HG03135 (cell line): Measurements from ENCODE around the gene AGPAT3.

ENCODE experiments used
- ATAC-seq: cut with Tn5 transposase; IDR thresholded peaks from one replicate; pipeline ENCODE4 v1.9.1; 2021; ENCODE audit warnings: mild to moderate bottlenecking, moderate library complexity; ENCODE audit not compliant: unreplicated experiment

AGPAT3 gene

GRCh38 chr21:43951911-43952703 is 87.1 kb downstream of the AGPAT3 start:
- ATAC-seq = no peak

DNA sequence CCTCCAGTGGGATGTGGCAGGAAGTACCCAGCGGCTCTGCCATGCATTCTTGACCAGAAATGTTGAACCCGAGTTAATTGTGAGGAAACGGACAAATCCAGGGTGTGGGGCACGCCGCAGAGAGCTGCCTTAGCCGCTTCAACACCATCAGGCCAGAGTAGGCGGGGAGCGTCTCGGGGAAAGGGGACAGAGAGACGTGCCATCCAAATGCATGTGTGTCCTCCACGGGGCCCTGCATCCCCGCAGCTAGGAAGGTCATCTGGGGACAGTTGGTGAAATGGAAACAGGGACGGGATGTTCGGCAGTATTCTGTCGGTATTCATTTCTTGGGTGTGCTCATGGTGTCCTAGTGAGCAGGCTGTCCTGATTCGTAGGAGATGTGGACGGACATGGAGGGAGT is 88.0 kb downstream of the AGPAT3 start:
- no peak for ATAC-seq

GRCh38 chr21:43954042-43954441 is 89.0 kb downstream of the AGPAT3 start:
- ATAC-seq = no peak

DNA sequence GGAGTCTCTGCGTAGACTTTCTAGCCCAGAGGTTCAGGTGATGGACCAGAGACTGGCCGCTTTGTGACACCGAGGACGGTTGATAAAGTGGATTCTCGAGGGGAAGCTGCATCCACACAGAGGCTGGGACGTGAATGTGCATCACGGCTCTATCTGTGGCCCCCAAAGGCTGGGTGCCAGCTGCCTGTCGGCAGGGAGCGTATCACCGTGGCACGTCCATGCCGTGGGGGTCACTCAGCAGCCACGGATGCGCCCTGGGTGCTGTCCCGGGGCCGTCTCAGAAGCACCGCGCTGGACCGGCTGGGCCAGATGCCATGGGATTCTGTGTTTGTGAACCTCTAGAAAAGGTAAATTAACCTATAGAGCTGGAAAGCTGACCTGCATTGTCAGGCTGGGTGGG is 89.9 kb downstream of the AGPAT3 start:
- ATAC-seq = no peak

DNA sequence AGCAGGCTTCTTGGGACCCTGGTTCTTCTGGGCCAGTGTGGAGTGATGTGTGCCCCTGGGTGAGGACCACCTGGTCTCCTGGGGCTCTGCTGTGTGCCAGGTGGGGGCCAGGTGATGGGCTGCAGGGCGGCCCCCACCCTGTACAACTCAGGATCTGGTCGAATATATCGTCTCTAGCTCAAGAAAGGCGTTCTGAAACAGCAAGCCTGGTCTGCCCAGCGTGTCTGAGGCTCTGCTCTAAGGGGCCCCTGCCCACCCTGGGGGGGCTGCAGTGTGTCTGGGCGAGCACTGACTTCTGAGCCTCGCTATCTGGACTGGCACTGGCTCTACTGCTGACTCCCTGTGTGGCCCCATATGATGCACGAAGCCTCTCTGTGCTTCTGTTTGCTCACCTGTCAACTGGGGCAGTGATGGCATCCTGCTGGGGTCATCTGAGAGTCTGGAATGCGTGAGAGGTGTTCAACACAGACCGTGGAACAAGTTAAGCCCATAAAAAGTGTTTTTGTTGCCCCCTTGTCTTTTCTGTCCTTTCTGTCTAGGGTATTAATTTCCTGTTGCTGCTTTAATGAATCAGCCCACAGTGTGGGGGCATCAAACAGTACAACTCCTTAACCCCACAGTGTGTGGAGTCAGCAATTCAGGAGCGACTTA is 91.1 kb downstream of the AGPAT3 start:
- no peak for ATAC-seq

DNA sequence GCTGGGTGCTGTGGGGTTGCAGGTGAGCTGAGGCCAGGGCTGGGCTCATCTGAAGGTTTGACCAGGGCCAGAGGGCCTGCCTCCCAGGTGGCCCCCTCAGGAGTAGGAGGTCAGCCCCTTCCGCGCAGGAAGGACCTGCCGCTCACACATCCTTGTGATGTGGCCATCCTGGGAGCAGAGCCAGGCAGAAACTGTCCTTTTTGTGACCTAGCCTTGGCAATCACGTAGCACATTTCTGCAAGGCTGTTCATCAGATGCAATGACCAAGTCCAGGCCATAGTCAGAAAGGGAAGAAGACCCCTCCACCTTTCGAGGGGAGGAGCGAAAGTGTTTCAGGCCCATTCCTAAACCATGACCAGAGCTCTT is 91.6 kb downstream of the AGPAT3 start:
- no peak for ATAC-seq

GRCh38 chr21:43957128-43957571 is 92.1 kb downstream of the AGPAT3 start:
- no peak for ATAC-seq

DNA sequence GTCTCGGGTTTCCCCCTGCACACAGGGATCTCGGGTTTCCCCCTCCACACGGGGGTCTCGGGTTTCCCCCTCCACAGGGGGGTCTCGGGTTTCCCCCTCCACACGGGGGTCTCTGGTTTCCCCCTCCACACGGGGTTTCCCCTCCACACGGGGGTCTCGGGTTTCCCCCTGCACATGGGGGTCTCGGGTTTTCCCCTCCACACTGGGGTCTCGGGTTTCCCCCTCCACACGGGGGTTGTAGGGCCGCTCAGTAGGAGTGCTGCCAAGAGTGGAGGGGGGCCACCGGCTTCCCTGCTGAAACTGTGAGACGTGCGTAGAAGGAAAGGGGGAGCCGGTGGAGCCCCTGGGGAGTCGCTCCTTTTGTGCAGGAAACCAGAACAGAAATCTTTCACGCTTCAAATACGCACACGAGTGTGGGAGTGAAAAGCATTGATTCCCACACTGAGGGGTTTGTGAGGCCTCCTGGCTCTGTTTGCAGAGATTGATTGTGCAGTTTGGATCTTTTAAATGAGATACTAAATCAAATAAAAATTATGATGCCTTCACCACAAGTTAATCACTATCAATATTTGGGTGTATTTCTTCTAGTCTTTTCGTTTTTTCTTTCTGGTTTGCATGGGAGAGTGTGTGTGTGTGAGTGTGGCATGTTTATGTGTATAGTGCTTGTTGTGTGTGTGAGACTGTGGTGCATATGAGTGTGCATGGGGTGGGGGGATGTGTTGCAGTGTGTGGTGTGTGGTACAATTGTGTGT is 92.8 kb downstream of the AGPAT3 start:
- ATAC-seq = no peak

DNA sequence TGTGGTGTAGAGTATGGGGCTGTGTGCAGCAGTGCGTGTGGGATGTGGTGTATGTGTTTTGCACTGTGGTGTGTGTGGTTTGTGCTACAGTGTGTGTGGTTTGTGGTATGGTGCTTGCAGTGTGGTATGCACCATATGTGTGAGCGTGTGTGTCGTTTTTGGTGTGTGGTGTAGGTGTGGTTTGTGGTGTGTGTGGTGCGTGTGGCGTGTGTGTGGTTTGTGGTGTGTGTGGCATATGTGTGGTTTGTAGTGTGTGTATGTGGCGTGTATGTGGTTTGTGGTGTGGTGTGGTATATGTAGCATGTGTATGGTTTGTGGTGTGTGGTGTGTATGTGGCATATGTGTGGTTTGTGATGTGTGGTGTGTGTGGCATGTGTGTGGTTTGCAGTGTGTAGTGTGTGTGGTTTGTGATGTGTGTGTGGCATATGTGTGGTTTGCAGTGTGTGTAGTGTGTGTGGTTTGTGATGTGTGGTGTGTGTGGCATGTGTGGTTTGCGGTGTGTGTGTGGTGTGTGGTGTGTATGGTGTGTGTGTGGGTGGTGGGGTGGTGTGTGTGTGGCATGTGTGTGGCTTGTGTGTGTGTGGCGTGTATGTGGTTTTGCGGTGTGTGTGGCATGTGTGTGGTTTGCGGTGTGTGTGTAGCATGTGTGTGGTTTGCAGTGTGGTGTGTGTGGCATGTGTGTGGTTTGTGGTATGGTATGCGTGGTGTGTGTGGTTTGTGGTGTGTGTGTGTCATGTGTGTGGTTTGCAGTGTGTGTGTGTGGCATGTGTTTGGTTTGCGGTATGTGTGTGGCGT is 93.5 kb downstream of the AGPAT3 start:
- ATAC-seq = no peak

DNA sequence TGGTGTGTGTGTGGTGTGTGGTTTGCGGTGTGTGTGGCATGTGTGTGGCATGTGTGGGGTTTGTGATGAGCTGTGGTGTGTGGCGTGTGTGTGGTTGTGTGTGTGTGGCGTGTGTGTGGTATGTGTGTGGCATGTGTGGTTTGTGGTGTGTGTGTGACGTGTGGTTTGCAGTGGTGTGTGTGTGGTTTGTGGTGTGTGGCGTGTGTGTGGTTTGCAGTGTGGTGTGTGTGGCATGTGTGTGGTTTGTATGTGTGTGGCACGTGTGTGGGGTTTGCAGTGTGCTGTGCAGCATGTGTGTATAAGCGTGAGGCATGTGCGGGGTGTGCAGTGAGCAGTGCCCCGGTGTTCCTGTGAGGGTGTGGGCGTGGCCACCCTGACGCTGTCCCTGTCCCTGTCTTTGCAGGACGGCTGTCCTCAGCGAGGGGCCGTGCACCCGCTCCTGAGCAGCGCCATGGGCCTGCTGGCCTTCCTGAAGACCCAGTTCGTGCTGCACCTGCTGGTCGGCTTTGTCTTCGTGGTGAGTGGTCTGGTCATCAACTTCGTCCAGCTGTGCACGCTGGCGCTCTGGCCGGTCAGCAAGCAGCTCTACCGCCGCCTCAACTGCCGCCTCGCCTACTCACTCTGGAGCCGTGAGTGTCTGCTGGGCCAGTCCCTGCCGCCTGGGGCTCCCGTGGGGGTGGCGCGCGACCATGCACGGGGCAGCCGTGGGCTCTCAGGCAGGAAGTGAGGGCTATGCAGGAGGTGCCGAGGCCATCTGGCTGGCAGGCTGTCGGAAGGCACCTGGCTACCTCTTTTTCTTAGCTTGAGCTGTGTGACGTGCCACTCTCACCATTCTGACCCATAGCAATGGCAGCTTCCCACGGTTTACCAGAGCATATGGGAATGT is 94.5 kb downstream of the AGPAT3 start:
- no peak for ATAC-seq

- no peak for ATAC-seq
Measured at GRCh38 chr21:43961382-43961909, 96.4 kb downstream of the AGPAT3 start.

DNA sequence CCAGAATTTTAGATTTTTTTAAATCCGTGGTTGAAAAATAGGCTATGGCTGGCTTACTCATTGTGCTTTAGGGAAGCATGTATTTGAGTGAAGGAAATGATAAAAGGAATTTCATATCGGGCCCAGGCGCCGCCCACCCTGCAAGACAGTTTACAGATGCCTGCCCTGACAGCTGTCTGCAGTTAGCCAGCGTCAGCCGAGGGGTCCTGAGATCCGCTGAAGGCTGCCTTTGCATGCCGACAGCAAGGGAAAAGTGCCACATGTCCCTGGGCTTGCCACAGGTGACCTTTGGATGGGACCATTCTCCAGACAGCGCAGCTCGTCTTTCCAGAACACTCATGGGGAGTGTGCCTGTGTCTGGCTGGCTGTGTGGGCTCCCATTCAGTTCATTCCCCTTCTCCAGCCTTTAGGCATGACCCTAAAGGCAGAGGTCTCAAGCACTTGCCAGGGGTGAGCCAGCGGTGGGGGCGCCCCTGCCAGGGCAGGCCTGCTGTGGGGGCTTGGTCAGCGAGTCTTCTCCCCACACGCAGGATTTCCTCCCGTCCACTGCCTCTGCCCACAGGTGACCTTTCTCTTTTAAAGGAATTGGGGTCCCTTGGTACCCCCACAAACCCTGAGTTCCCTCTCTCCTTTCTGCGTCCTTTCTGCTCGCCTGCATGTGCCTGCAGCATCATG is 101.0 kb downstream of the AGPAT3 start:
- ATAC-seq = no peak

DNA sequence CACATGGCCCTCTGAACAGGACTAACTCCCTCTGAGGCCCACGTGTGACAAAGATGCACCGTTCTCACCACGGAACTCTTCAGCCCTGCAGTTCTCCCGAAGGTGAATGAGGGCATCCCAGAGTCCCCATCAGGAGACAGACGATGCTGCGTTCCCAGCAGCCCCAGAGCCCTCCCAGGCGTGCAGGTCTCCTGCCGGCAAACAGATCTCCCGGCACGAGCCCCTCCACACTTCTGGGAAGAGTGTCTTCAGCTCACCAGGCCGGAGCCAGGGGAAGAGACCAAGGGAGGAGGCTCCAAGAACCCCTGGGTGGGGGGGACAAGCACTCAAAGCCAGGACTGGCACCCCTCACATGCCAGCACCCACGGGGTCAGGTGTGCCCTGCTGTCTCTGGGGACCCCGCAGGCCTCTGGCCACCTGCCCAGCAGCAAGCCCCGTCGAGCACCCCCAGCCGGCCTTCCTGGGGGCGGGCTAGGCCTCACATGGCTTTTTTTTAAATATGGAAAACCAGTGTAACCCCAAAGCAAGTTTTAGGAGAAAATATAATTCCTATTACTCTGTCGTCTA is 102.0 kb downstream of the AGPAT3 start:
- ATAC-seq = no peak

DNA sequence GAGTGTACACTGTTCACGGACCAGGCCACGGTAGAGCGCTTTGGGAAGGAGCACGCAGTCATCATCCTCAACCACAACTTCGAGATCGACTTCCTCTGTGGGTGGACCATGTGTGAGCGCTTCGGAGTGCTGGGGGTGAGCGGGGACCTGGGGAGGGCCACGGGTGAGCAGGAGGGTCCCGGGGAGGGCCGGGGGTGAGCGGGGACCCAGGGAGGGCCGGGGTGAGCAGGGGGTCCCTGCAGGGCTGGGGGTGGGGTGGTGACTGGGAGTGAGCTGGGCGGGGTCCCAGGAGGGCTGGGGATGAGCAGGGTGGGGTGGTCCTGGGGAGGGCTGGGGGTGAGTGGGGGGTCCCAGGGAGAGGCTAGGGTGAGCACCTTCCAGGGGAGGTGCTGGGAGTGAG is 103.0 kb downstream of the AGPAT3 start:
- no peak for ATAC-seq

DNA sequence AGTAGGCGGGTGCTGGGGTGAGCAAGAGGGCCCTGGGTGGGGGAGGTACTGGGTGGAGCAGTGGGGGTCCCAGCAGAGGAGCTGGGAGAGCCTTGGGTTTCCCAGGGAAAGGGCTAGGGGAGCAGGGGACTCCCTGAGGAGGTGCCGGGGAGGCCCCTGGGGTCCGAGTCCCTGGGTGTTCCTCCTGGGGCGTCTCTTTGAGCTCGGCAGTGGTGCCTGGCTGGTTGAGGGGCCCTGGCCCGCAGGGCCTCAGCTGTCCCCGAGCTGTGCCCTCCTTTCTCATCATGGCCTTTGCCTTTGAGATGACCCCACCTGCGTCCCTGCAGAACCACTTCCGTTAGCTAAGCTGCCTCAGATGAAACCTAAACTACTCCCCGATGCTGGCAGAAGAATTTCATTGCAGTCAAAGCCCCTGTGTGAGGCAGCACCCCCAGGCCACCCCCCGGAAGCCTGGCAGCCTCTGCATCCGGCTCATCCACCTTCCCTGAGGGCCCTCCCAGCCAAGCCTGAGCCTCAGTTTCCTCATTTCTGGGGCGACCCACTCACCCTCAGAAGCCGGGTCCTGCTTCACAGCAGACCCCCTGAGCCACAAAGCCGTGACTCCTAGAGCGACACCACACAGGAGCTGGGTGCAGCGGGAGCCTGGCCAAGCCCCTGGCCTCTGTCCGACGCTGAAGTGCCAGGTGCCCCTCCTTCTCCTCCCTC is 103.5 kb downstream of the AGPAT3 start:
- ATAC-seq = no peak

GRCh38 chr21:43969115-43969444 is 104.1 kb downstream of the AGPAT3 start:
- ATAC-seq = no peak

- no peak for ATAC-seq
Measured at GRCh38 chr21:43970551-43970950, 105.5 kb downstream of the AGPAT3 start.

GRCh38 chr21:43971201-43971991 is 106.4 kb downstream of the AGPAT3 start:
- ATAC-seq = no peak
